ENCODE results near the gene TET3. TPM values are rescaled to one million over a fixed set of nuclear protein-coding genes. Genes with fewer than 3 reads are reported as not detected.

TET3 gene
- polyA plus RNA-seq, 2 donors = 4.5 to 6.7 TPM

DNA sequence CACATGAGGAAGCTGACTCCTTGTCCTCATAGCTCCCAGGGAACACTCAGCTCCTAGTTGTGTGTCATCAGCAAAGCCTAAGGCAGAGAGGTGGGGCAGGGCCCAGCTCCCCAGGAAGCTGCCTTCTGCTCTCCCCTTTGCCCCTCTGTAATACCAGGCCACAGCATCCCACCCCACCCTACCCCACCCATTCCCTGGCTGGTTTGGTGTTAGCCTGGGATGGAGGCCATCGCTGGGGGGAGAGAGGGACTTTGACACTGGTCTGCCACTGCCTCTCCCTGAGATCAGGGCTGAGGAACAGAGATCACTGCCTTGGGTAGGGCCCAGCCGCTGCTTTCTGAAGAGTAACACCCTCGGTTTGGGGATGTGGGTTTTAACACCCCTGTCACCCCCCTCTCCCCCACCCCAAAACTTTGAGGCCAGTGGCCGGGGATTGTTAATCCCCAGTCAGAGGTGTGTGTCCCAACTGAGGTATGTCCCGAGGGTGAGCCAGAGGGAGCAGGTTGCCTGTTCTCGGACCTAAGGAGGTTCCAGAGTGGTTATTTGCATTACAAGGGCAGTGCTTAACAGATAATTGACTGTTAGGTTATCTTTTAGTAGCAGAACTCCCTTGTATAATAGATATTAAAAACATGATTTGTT lies 41.4 kb downstream of the TET3 start:
- H3K27ac ChIP-seq (ENCODE audit: low read depth in 2 of 2, low read length in 1 of 2) = peak overlapping the region; percentile 43 to 73
- 66 to 70% methylated on average over 5 to 6 of the region's 6 CpGs for WGBS, 2 donors
- no peaks in the 10 kb centered on the region for H3K27me3 ChIP-seq (ENCODE audit: control insufficient read depth in 1 of 2, insufficient read depth in 2 of 2, low read length in 2 of 2)

DNA sequence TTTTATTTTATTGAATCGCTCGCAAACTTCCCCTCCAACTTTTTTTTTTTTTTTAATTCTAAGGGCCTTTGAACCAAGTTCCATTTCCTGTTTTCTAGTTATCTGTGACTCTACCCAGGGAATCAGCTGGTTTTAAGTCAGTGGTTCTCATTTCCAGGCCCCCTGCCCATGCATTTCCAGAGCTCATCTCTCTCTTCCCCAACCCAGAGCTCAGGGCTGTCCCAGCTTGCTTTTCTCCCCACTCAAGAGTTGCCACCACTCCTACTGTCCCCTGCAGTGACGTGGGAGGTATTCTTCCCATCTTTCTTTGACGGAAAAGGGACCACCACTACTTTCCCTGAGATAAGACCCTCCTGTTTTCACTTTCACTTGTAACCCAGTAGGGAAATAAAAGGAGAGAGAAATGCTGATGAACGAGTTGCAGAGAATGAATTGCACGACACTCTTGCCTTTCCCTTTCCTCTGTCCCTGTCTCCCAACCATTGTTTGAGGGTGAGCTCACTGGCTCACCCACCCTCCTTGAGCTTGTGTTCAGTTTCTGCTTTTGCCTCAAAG lies 42.1 kb downstream of the TET3 start:
- Histone ChIP-seq H3K36me3 (ENCODE audit: control insufficient read depth in 2 of 2, insufficient read depth in 2 of 2, low read length in 1 of 2) (no peaks in the 10 kb centered on the region), H3K9me3 (ENCODE audit: control insufficient read depth in 2 of 2, insufficient read depth in 1 of 2, low read depth in 1 of 2, low read length in 1 of 2) (no peaks in the 10 kb centered on the region), H3K4me1 (ENCODE audit: control insufficient read depth in 2 of 2, insufficient read depth in 2 of 2, low read length in 1 of 2) (peaks cover 4% of the 10 kb centered on the region in 2 donors), H3K4me3 (ENCODE audit: low read depth in 1 of 2, low read length in 2 of 2) (no peak overlapping the region), H3K27me3 (ENCODE audit: control insufficient read depth in 1 of 2, insufficient read depth in 2 of 2, low read length in 2 of 2) (no peaks in the 10 kb centered on the region), H3K27ac (ENCODE audit: low read depth in 2 of 2, low read length in 1 of 2) (peak overlapping the region in 1 of 2 donors; percentile 21)
- WGBS, 2 donors = 79 to 82% methylated on average over 6 of the region's 6 CpGs

More for the DNA sequence above, 41.4 kb downstream of the TET3 start:
- Histone ChIP-seq H3K4me3 (ENCODE audit: low read depth in 1 of 2, low read length in 2 of 2) (no peak overlapping the region), H3K4me1 (ENCODE audit: control insufficient read depth in 2 of 2, insufficient read depth in 2 of 2, low read length in 1 of 2) (peaks cover 2 to 3% of the 10 kb centered on the region in 2 donors), H3K36me3 (ENCODE audit: control insufficient read depth in 2 of 2, insufficient read depth in 2 of 2, low read length in 1 of 2) (no peaks in the 10 kb centered on the region), H3K9me3 (ENCODE audit: control insufficient read depth in 2 of 2, insufficient read depth in 1 of 2, low read depth in 1 of 2, low read length in 1 of 2) (no peaks in the 10 kb centered on the region)

DNA sequence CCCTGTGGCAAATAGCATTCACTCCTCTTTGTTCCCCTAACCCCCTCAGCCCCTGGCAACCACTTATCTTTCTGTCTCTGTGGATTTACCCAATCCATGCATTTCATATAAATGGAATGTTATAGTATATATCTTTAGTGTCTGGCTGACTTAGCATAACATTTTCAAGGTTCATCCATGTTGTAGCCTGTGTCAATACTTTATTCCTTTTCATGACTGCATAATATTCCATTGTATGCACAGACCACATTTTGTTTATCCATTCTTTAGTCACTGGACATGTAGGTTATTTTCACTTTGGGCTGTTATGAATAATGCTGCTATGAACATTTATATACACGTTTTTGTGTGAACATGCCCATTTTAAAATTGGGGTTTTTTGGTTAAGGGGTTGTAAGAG lies 42.8 kb downstream of the TET3 start:
- Histone ChIP-seq H3K4me1 (ENCODE audit: control insufficient read depth in 2 of 2, insufficient read depth in 2 of 2, low read length in 1 of 2) (peaks cover 8 to 10% of the 10 kb centered on the region in 2 donors), H3K27me3 (ENCODE audit: control insufficient read depth in 1 of 2, insufficient read depth in 2 of 2, low read length in 2 of 2) (no peaks in the 10 kb centered on the region), H3K4me3 (ENCODE audit: low read depth in 1 of 2, low read length in 2 of 2) (no peak overlapping the region), H3K9me3 (ENCODE audit: control insufficient read depth in 2 of 2, insufficient read depth in 1 of 2, low read depth in 1 of 2, low read length in 1 of 2) (no peaks in the 10 kb centered on the region), H3K27ac (ENCODE audit: low read depth in 2 of 2, low read length in 1 of 2) (no peak overlapping the region), H3K36me3 (ENCODE audit: control insufficient read depth in 2 of 2, insufficient read depth in 2 of 2, low read length in 1 of 2) (no peaks in the 10 kb centered on the region)
- WGBS, 2 donors = 90 to 92% methylated on average over 1 of the region's 1 CpG

GRCh38 chr2:74028290-74028689 lies 43.6 kb downstream of the TET3 start:
- no peak overlapping the region for H3K27ac ChIP-seq (ENCODE audit: low read depth in 2 of 2, low read length in 1 of 2)
- peaks cover 9 to 13% of the 10 kb centered on the region in 2 donors for H3K4me1 ChIP-seq (ENCODE audit: control insufficient read depth in 2 of 2, insufficient read depth in 2 of 2, low read length in 1 of 2)
- no peaks in the 10 kb centered on the region for H3K36me3 ChIP-seq (ENCODE audit: control insufficient read depth in 2 of 2, insufficient read depth in 2 of 2, low read length in 1 of 2)
- no peaks in the 10 kb centered on the region for H3K9me3 ChIP-seq (ENCODE audit: control insufficient read depth in 2 of 2, insufficient read depth in 1 of 2, low read depth in 1 of 2, low read length in 1 of 2)
- H3K4me3 ChIP-seq (ENCODE audit: low read depth in 1 of 2, low read length in 2 of 2) = no peak overlapping the region
- no peaks in the 10 kb centered on the region for H3K27me3 ChIP-seq (ENCODE audit: control insufficient read depth in 1 of 2, insufficient read depth in 2 of 2, low read length in 2 of 2)

DNA sequence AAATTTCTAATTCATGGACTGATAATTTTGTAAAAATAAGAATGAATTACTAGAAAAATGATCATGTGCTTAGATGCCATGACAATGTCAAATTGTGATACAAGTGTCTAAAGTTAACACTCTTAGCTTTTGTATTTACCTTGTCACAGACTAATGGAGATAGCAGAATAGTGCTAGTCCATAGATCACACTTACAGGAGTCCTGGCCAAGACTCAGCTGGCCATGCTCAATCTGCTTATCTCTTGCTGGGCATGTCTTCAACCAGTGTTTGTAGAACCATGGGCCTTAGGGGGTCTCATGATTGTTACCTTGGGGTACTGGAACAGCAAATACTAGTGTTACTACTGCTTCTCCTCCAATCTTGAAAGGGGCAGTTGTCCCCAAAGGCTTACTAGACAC lies 44.0 kb downstream of the TET3 start:
- Histone ChIP-seq H3K36me3 (ENCODE audit: control insufficient read depth in 2 of 2, insufficient read depth in 2 of 2, low read length in 1 of 2) (no peaks in the 10 kb centered on the region), H3K27ac (ENCODE audit: low read depth in 2 of 2, low read length in 1 of 2) (no peak overlapping the region), H3K4me3 (ENCODE audit: low read depth in 1 of 2, low read length in 2 of 2) (no peak overlapping the region), H3K9me3 (ENCODE audit: control insufficient read depth in 2 of 2, insufficient read depth in 1 of 2, low read depth in 1 of 2, low read length in 1 of 2) (no peaks in the 10 kb centered on the region), H3K4me1 (ENCODE audit: control insufficient read depth in 2 of 2, insufficient read depth in 2 of 2, low read length in 1 of 2) (peaks cover 9 to 13% of the 10 kb centered on the region in 2 donors), H3K27me3 (ENCODE audit: control insufficient read depth in 1 of 2, insufficient read depth in 2 of 2, low read length in 2 of 2) (no peaks in the 10 kb centered on the region)

DNA sequence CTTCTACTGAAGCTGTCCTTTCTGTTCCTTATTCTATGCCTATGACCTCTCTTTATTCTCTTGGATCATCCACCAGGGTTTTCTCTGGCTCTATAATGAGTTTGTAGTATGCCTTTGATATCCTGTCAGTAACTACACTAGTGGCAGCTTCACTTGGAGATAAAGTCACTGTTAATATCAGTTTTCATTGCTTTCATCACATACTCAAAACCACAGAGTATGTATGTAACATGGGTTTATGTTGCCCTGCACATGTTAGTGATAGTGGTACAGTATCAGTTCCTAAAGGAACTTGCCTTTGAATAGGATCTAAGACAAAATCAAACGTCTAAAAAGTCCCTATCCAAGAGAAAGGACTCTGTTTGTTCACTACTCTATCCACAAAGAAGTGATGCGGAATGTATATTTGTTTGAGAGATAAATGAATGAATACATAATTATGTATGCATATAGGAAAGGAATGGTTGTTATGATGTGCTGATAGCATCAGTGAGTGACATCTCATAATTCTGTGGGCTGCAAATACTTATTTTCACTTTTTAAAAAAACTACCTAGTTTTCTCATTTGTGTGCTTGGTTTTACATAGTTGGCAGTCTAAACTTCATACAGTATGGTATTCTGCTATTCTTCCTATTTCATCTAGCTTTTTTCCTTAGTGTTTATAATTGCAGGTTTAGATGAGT lies 45.1 kb downstream of the TET3 start:
- Histone ChIP-seq H3K4me3 (ENCODE audit: low read depth in 1 of 2, low read length in 2 of 2) (no peak overlapping the region), H3K36me3 (ENCODE audit: control insufficient read depth in 2 of 2, insufficient read depth in 2 of 2, low read length in 1 of 2) (no peaks in the 10 kb centered on the region), H3K4me1 (ENCODE audit: control insufficient read depth in 2 of 2, insufficient read depth in 2 of 2, low read length in 1 of 2) (peaks cover 9 to 13% of the 10 kb centered on the region in 2 donors), H3K27ac (ENCODE audit: low read depth in 2 of 2, low read length in 1 of 2) (no peak overlapping the region), H3K27me3 (ENCODE audit: control insufficient read depth in 1 of 2, insufficient read depth in 2 of 2, low read length in 2 of 2) (no peaks in the 10 kb centered on the region), H3K9me3 (ENCODE audit: control insufficient read depth in 2 of 2, insufficient read depth in 1 of 2, low read depth in 1 of 2, low read length in 1 of 2) (no peaks in the 10 kb centered on the region)
- WGBS, 2 donors = 61 to 64% methylated on average over 2 of the region's 2 CpGs

- Histone ChIP-seq H3K9me3 (ENCODE audit: control insufficient read depth in 2 of 2, insufficient read depth in 1 of 2, low read depth in 1 of 2, low read length in 1 of 2) (no peaks in the 10 kb centered on the region), H3K4me3 (ENCODE audit: low read depth in 1 of 2, low read length in 2 of 2) (no peak overlapping the region), H3K27ac (ENCODE audit: low read depth in 2 of 2, low read length in 1 of 2) (no peak overlapping the region), H3K36me3 (ENCODE audit: control insufficient read depth in 2 of 2, insufficient read depth in 2 of 2, low read length in 1 of 2) (no peaks in the 10 kb centered on the region), H3K4me1 (ENCODE audit: control insufficient read depth in 2 of 2, insufficient read depth in 2 of 2, low read length in 1 of 2) (peaks cover 9 to 13% of the 10 kb centered on the region in 2 donors), H3K27me3 (ENCODE audit: control insufficient read depth in 1 of 2, insufficient read depth in 2 of 2, low read length in 2 of 2) (no peaks in the 10 kb centered on the region)
- WGBS, 2 donors = 82 to 88% methylated on average over 8 of the region's 8 CpGs
Observed at GRCh38 chr2:74031221-74031620, 46.5 kb downstream of the TET3 start.

- Histone ChIP-seq H3K27ac (ENCODE audit: low read depth in 2 of 2, low read length in 1 of 2) (peak overlapping the region in 1 of 2 donors; percentile 11), H3K4me3 (ENCODE audit: low read depth in 1 of 2, low read length in 2 of 2) (no peak overlapping the region), H3K36me3 (ENCODE audit: control insufficient read depth in 2 of 2, insufficient read depth in 2 of 2, low read length in 1 of 2) (no peaks in the 10 kb centered on the region), H3K9me3 (ENCODE audit: control insufficient read depth in 2 of 2, insufficient read depth in 1 of 2, low read depth in 1 of 2, low read length in 1 of 2) (no peaks in the 10 kb centered on the region), H3K27me3 (ENCODE audit: control insufficient read depth in 1 of 2, insufficient read depth in 2 of 2, low read length in 2 of 2) (no peaks in the 10 kb centered on the region), H3K4me1 (ENCODE audit: control insufficient read depth in 2 of 2, insufficient read depth in 2 of 2, low read length in 1 of 2) (peaks cover 9 to 13% of the 10 kb centered on the region in 2 donors)
- WGBS, 2 donors = 64 to 68% methylated on average over 2 of the region's 2 CpGs
Observed at GRCh38 chr2:74031959-74032287, 47.2 kb downstream of the TET3 start.

DNA sequence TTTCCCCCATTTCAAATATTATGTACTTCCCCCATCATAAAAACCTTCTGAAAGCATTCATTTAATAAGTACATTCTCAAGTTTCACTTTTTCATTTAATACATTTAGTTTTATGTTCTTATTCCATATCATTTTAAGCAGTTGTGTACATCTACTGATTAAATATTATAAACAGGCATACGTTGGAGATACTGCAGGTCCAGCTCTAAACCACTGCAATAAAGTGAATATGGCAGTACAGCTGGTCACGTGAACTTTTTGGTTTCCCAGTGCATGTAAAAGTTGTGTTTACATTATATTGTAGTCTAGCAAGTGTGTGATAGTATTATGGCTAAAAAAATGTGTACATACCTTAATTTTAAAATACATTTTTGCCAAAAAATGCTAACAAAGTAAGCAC lies 48.7 kb downstream of the TET3 start:
- no peak overlapping the region for H3K27ac ChIP-seq (ENCODE audit: low read depth in 2 of 2, low read length in 1 of 2)
- WGBS, 2 donors = 66 to 68% methylated on average over 2 of the region's 2 CpGs

More for the DNA sequence above, 48.7 kb downstream of the TET3 start:
- peaks cover 12 to 16% of the 10 kb centered on the region in 2 donors for H3K4me1 ChIP-seq (ENCODE audit: control insufficient read depth in 2 of 2, insufficient read depth in 2 of 2, low read length in 1 of 2)
- no peaks in the 10 kb centered on the region for H3K9me3 ChIP-seq (ENCODE audit: control insufficient read depth in 2 of 2, insufficient read depth in 1 of 2, low read depth in 1 of 2, low read length in 1 of 2)
- no peak overlapping the region for H3K4me3 ChIP-seq (ENCODE audit: low read depth in 1 of 2, low read length in 2 of 2)
- no peaks in the 10 kb centered on the region for H3K27me3 ChIP-seq (ENCODE audit: control insufficient read depth in 1 of 2, insufficient read depth in 2 of 2, low read length in 2 of 2)
- no peaks in the 10 kb centered on the region for H3K36me3 ChIP-seq (ENCODE audit: control insufficient read depth in 2 of 2, insufficient read depth in 2 of 2, low read length in 1 of 2)
